HL-60 (cell line): ENCODE measurements around the gene RASGRP2.

Experiments used
- DNase-seq, 2 experiments: peaks; one replicate each; pipeline ENCODE4 v3.0.0-alpha.2; 2010 to 2020; ENCODE audit warnings: low read depth in 1 of 2, low spot score in 1 of 2
- H3K27ac ChIP-seq: fragments of 250-450 bp; sonication (Bioruptor Pico); replicated peaks from 2 replicates; pipeline ENCODE4 v1.5.1; 2020; ENCODE audit warnings: mild to moderate bottlenecking, moderate library complexity
- H3K27me3 ChIP-seq: fragments of 250-450 bp; sonication (Bioruptor Pico); 2 replicates; pipeline ENCODE4 v1.5.1; 2021; ENCODE audit warnings: mild to moderate bottlenecking, moderate library complexity; ENCODE audit not compliant: insufficient read depth, poor library complexity, severe bottlenecking
- H3K4me3 ChIP-seq: replicated peaks from 2 replicates; pipeline ENCODE4 v1.5.1; 2011; ENCODE audit warnings: mild to moderate bottlenecking, control low read depth, low read length; ENCODE audit not compliant: insufficient read depth
- GABPA ChIP-seq: IDR thresholded peaks from 2 replicates; pipeline ENCODE4 v1.6.1; 2012; ENCODE audit warnings: low read depth
- POLR2AphosphoS5 ChIP-seq: IDR thresholded peaks from 2 replicates; pipeline ENCODE4 v1.6.1; 2012; ENCODE audit warnings: low read depth
- SPI1 ChIP-seq: IDR thresholded peaks from 2 replicates; pipeline ENCODE4 v1.6.1; 2012; ENCODE audit warnings: low read depth, mild to moderate bottlenecking, borderline replicate concordance
- TF ChIP-seq, protein P1 (sequence below): IDR thresholded peaks from one replicate; pipeline ENCODE4 v1.5.1; 2011; ENCODE audit warnings: low read length, control low read depth, inconsistent platforms; ENCODE audit not compliant: insufficient read depth
- TF ChIP-seq, protein P2 (sequence below): IDR thresholded peaks from 2 replicates; pipeline ENCODE4 v1.6.1; 2012; ENCODE audit warnings: low read depth; ENCODE audit not compliant: insufficient replicate concordance

Gene RASGRP2

DNA sequence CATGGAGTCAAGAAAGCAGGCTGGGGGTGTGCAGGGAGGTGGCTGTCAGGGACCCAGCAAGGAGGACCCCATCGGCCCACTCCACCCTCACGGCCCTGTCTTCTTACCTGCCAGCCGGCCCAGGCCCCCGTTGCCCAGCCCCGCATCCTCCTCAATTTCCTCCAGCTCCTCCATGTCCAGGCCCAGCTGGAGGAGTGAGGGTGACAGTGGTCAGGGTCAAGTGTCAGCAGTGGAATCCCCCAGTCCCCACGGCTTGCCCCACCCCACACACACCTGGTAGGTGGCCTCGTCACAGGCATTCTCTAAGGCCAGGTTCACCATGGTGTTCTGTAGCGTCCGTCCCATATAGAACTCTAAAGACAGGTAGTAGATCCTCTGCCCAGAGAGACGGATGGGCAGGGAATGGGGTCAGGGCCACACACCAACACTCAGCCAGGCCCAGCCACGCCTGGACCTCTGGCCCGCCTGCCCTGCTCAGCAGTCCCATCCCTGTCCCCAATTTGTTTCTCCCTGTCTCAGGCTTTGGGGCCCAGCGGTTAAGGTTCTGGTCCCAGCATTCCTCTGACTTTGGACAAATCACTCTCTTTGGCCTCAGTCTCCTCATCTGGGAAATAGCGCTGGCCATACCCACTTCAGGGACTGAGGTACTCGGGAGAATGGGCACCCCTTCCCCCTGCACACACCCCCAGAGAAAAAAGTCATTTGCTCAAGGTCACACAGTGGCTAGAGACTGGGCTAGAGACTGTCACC is 14.6 kb upstream of the RASGRP2 start:
- Histone ChIP-seq H3K27me3 (no peaks in the 10 kb centered on the region), H3K27ac (no peak overlapping the region), H3K4me3 (no peak overlapping the region)
- DNase-seq = no peak
- TF ChIP-seq, protein P1, sequence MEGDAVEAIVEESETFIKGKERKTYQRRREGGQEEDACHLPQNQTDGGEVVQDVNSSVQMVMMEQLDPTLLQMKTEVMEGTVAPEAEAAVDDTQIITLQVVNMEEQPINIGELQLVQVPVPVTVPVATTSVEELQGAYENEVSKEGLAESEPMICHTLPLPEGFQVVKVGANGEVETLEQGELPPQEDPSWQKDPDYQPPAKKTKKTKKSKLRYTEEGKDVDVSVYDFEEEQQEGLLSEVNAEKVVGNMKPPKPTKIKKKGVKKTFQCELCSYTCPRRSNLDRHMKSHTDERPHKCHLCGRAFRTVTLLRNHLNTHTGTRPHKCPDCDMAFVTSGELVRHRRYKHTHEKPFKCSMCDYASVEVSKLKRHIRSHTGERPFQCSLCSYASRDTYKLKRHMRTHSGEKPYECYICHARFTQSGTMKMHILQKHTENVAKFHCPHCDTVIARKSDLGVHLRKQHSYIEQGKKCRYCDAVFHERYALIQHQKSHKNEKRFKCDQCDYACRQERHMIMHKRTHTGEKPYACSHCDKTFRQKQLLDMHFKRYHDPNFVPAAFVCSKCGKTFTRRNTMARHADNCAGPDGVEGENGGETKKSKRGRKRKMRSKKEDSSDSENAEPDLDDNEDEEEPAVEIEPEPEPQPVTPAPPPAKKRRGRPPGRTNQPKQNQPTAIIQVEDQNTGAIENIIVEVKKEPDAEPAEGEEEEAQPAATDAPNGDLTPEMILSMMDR = no peak
- TF ChIP-seq GABPA = no peak
- TF ChIP-seq SPI1 = no peak
- no peak for TF ChIP-seq POLR2AphosphoS5
- TF ChIP-seq, protein P2, sequence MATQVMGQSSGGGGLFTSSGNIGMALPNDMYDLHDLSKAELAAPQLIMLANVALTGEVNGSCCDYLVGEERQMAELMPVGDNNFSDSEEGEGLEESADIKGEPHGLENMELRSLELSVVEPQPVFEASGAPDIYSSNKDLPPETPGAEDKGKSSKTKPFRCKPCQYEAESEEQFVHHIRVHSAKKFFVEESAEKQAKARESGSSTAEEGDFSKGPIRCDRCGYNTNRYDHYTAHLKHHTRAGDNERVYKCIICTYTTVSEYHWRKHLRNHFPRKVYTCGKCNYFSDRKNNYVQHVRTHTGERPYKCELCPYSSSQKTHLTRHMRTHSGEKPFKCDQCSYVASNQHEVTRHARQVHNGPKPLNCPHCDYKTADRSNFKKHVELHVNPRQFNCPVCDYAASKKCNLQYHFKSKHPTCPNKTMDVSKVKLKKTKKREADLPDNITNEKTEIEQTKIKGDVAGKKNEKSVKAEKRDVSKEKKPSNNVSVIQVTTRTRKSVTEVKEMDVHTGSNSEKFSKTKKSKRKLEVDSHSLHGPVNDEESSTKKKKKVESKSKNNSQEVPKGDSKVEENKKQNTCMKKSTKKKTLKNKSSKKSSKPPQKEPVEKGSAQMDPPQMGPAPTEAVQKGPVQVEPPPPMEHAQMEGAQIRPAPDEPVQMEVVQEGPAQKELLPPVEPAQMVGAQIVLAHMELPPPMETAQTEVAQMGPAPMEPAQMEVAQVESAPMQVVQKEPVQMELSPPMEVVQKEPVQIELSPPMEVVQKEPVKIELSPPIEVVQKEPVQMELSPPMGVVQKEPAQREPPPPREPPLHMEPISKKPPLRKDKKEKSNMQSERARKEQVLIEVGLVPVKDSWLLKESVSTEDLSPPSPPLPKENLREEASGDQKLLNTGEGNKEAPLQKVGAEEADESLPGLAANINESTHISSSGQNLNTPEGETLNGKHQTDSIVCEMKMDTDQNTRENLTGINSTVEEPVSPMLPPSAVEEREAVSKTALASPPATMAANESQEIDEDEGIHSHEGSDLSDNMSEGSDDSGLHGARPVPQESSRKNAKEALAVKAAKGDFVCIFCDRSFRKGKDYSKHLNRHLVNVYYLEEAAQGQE = no peak

DNA sequence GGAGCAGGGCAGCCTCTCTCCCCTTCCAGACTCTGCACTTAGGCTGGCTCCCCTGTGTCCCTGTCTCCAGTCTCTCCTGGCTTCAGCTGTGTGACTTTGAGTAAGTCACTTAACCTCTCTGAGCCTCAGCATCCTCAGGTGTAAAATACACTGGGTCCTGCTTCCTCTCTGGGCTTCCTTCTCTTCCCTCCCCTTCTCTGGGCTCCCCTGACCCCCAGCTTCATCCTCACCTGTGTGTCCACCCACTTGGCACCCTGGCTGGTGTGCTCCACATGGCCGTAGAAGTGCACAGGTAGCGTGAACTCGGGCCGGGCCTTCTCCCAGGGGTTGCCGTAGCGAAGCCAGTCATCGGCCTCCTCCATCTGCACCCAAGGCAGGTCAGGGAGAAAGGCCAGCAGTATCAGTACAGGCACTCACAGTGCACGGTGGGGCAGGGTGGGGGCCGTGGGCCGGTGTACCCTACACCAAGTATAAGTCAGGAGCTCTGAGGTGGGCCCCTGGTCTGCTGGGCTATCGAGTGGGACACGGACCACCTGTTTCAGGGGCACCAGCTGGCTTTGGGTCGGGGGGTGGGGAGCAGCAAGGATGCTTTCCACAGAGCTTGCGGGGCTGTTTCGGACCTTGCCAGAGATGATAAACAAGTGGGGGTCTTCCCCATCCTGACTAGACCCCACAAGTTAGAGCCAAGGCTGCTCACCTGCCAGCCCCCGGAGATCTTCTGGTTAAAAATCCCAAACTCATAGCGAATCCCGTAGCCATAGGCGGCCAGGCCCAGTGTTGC is 13.8 kb upstream of the RASGRP2 start:
- DNase-seq = no peak
- no peak overlapping the region for H3K27ac ChIP-seq
- no peak overlapping the region for H3K4me3 ChIP-seq
- TF ChIP-seq POLR2AphosphoS5 = no peak
- TF ChIP-seq, protein P2 = no peak
- TF ChIP-seq, protein P1 = no peak
- no peak for TF ChIP-seq GABPA
- no peak for TF ChIP-seq SPI1
- no peaks in the 10 kb centered on the region for H3K27me3 ChIP-seq

DNA sequence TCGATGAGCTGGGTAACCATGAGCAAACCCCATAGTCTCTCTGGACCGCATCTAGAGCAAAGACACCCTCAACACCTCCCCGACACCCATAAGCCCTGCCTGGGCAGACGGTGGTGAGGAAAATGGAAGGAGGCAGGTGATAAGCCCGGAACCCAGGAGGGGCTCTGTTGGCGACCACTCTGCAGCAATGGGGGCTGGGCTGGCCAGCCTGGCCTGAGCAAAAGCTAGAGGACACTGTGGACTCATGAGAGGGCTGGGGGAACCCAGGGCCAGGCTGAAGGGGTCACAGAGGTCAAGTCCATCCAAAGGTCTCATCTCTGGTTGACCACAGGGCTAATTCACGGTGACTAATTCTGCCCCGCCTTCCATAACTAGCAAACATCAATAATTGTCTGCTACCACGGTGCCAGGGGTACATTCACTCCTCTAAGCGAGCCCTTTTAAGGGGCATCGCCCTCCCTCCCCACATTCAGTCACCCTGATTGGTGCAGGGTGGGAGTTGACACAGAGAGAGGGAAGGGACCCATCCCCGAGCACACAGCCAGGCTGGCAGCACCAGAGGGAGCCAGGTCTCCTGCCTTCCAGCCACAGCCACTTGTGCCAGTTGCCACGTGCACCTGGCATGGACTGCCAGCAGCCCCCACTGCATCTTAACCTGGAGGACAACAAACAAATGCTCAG is 11.9 kb upstream of the RASGRP2 start:
- no peaks in the 10 kb centered on the region for H3K27me3 ChIP-seq
- H3K4me3 ChIP-seq = no peak overlapping the region
- no peak overlapping the region for H3K27ac ChIP-seq
- DNase-seq = no peak
- TF ChIP-seq POLR2AphosphoS5 = no peak
- TF ChIP-seq, protein P2 = no peak
- TF ChIP-seq GABPA = no peak
- TF ChIP-seq, protein P1 = no peak
- no peak for TF ChIP-seq SPI1
